GM18951 (cell line): Measurements from ENCODE around the gene RAB11FIP3.

Experiments
- POLR2A ChIP-seq: IDR thresholded peaks from 4 replicates; pipeline ENCODE4 v1.6.1; 2011; ENCODE audit warnings: mild to moderate bottlenecking; ENCODE audit not compliant: insufficient read length, insufficient read depth; ENCODE audit errors: extremely low read depth
- in situ Hi-C: fragments of 300-500 bp; cut with MboI; formaldehyde crosslinking; loops from one replicate; pipeline ENCODE4 v1.12.0; 2022; ENCODE audit warnings: low sequenced_read_pairs, mixed read lengths, inconsistent platforms; ENCODE audit not compliant: unreplicated experiment

The RAB11FIP3 gene

GRCh38 chr16:508884-509736, 83.7 kb downstream of the RAB11FIP3 start:
- TF ChIP-seq POLR2A, result no peak
- in situ Hi-C loops, result no loop called here

- in situ Hi-C loops, result no loop called here
- TF ChIP-seq POLR2A, result no peak
Observed at GRCh38 chr16:510066-510825, 84.8 kb downstream of the RAB11FIP3 start.

GRCh38 chr16:512802-513201, 87.4 kb downstream of the RAB11FIP3 start:
- TF ChIP-seq POLR2A, result no peak
- in situ Hi-C loops, result no loop called here

- in situ Hi-C loops, result no loop called here
- TF ChIP-seq POLR2A, result no peak
Observed at GRCh38 chr16:513950-514349, 88.5 kb downstream of the RAB11FIP3 start.

GRCh38 chr16:515175-515938, 89.9 kb downstream of the RAB11FIP3 start:
- TF ChIP-seq POLR2A, result no peak
- in situ Hi-C loops, result no loop called here

- in situ Hi-C loops, result no loop called here
- TF ChIP-seq POLR2A, result no peak
Observed at GRCh38 chr16:515939-516226, 90.4 kb downstream of the RAB11FIP3 start.

GRCh38 chr16:516301-516700, 90.9 kb downstream of the RAB11FIP3 start:
- in situ Hi-C loops, result no loop called here
- TF ChIP-seq POLR2A, result no peak

GRCh38 chr16:518858-519257, 93.4 kb downstream of the RAB11FIP3 start:
- in situ Hi-C loops, result no loop called here
- TF ChIP-seq POLR2A, result no peak

- no peak for TF ChIP-seq POLR2A
Observed at GRCh38 chr16:519425-519824, 94.0 kb downstream of the RAB11FIP3 start.

GRCh38 chr16:519841-520687, 94.6 kb downstream of the RAB11FIP3 start:
- TF ChIP-seq POLR2A, result peak; percentile 4
- in situ Hi-C loops, result no loop called here

More at GRCh38 chr16:519425-519824, 94.0 kb downstream of the RAB11FIP3 start:
- in situ Hi-C loops, result no loop called here

- in situ Hi-C loops, result no loop called here
- no peak for TF ChIP-seq POLR2A
Observed at GRCh38 chr16:520847-521246, 95.4 kb downstream of the RAB11FIP3 start.

GRCh38 chr16:521381-522210, 96.1 kb downstream of the RAB11FIP3 start:
- TF ChIP-seq POLR2A, result no peak
- in situ Hi-C loops, result no loop called here
